Measurements from ENCODE around the gene SPTBN5.
A peak's percentile ranks its signal among the peaks of the same experiment; 100 is the strongest.

DNA sequence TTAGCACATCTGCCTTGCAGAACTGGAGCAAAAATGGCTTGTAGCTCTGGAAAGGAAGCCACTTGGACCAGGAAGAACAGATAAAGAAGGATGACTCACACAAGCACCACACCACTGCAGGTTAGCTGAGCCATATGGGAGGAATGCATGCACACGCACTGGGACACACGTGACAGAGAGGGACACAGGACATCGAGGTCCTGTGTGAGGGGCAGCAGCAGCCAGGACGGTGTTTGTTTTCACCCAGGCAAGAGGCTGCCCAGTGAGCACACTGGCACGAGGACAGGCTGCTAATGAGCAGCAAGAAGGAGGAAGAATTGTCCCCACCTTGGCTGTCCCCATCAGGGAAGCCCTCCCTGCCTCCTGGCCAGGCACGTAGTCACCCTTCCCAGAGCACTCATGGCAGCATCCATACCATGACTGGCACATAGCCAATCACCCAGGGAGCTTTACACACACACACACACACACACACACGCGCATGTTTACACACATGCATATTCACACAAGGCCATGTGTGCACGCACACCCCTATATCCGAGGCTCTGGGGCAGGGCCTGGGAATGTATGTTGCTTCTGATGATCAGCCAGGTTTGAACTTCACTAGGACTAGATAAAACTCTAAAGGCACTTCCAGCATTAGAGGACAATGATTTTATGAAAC, 24.0 kb upstream of the SPTBN5 start:
- TF ChIP-seq, protein P1, sequence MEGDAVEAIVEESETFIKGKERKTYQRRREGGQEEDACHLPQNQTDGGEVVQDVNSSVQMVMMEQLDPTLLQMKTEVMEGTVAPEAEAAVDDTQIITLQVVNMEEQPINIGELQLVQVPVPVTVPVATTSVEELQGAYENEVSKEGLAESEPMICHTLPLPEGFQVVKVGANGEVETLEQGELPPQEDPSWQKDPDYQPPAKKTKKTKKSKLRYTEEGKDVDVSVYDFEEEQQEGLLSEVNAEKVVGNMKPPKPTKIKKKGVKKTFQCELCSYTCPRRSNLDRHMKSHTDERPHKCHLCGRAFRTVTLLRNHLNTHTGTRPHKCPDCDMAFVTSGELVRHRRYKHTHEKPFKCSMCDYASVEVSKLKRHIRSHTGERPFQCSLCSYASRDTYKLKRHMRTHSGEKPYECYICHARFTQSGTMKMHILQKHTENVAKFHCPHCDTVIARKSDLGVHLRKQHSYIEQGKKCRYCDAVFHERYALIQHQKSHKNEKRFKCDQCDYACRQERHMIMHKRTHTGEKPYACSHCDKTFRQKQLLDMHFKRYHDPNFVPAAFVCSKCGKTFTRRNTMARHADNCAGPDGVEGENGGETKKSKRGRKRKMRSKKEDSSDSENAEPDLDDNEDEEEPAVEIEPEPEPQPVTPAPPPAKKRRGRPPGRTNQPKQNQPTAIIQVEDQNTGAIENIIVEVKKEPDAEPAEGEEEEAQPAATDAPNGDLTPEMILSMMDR (IDR thresholded peaks at IDR 0.05) = no peak
- peak in 2 of 3 donors; percentile 40 to 52 for TF ChIP-seq POLR2A (IDR thresholded peaks at IDR 0.05)
